ENCODE results near the gene RBM28.

Gene RBM28

DNA sequence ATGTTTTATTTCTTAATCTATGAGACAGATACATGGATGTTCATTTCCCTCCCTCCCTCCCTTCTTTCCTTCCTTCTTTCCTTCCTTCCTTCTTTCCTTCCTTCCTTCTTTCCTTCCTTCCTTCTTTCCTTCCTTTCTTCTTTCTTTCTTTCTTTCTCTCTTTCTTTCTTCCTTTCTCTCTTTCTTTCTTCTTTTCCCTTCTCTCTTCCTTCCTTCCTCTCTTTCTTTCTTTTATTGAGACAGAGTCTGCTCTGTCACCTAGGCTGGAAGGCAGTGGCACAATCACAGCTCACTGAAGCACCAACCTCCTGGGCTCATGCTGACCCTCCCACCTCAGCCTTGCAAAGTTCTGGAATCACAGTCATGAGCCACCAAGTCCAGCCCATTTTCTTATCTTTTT lies 23.3 kb upstream of the RBM28 start:
- TF ChIP-seq RAD21 (IDR thresholded peaks at IDR 0.05; ENCODE audit: low read depth) (no peak), TAF1 (IDR thresholded peaks at IDR 0.05; ENCODE audit: low read depth) (no peak), NFIC (IDR thresholded peaks at IDR 0.05) (no peak), EP300 (IDR thresholded peaks at IDR 0.05; ENCODE audit: borderline replicate concordance) (no peak), TCF12 (IDR thresholded peaks at IDR 0.05; ENCODE audit: low read depth) (no peak), TEAD4 (IDR thresholded peaks at IDR 0.05) (no peak)
- TF ChIP-seq, protein P1, sequence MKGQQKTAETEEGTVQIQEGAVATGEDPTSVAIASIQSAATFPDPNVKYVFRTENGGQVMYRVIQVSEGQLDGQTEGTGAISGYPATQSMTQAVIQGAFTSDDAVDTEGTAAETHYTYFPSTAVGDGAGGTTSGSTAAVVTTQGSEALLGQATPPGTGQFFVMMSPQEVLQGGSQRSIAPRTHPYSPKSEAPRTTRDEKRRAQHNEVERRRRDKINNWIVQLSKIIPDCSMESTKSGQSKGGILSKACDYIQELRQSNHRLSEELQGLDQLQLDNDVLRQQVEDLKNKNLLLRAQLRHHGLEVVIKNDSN (IDR thresholded peaks at IDR 0.05), result no peak
- TF ChIP-seq, protein P2, sequence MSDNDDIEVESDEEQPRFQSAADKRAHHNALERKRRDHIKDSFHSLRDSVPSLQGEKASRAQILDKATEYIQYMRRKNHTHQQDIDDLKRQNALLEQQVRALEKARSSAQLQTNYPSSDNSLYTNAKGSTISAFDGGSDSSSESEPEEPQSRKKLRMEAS (IDR thresholded peaks at IDR 0.05), result no peak

DNA sequence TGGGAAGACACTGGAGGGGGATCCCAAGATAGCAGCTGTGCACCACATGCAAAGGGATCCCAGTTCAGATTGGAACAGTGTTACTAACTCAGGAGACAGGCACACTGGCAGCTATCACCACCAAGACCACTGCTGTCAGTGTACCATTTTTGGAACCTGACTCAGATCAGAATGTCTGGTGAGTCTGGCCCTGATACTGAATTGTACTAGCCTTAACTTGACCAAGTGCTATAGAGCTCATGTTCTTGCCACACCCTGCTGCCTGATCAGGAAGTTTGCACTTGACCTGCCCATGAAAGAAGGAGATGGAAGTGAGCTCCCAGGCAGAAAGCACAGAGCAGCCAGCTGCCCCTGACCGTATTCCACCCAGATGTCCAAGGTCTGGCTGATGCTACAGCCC lies 22.6 kb upstream of the RBM28 start:
- TF ChIP-seq FOXM1 (IDR thresholded peaks at IDR 0.05; ENCODE audit: borderline replicate concordance, low read depth) (no peak), CREB1 (IDR thresholded peaks at IDR 0.05; ENCODE audit: low read depth) (no peak), EGR1 (IDR thresholded peaks at IDR 0.05) (no peak), ZBTB7A (IDR thresholded peaks at IDR 0.05; ENCODE audit: low read depth) (no peak)
- TF ChIP-seq, protein P1 (IDR thresholded peaks at IDR 0.05), result no peak

DNA sequence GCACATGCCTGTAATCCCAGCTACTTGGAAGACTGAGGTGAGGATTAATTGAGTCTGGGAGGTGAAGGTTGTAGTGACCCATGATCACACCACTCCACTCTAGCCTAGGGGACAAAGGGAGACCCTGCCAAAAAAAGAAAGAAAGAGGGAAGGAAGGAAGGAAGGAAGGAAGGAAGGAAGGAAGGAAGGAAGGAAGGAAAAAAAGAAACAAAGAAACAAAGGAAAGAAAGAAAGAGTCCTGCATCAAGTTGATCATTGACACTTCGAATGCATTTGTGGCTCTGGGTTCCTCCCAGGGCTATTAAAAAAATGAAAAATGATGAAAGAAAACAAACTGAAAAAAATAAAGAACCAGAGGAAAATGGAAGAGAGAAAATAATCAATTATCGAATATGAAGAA lies 21.7 kb upstream of the RBM28 start:
- TF ChIP-seq, protein P3, sequence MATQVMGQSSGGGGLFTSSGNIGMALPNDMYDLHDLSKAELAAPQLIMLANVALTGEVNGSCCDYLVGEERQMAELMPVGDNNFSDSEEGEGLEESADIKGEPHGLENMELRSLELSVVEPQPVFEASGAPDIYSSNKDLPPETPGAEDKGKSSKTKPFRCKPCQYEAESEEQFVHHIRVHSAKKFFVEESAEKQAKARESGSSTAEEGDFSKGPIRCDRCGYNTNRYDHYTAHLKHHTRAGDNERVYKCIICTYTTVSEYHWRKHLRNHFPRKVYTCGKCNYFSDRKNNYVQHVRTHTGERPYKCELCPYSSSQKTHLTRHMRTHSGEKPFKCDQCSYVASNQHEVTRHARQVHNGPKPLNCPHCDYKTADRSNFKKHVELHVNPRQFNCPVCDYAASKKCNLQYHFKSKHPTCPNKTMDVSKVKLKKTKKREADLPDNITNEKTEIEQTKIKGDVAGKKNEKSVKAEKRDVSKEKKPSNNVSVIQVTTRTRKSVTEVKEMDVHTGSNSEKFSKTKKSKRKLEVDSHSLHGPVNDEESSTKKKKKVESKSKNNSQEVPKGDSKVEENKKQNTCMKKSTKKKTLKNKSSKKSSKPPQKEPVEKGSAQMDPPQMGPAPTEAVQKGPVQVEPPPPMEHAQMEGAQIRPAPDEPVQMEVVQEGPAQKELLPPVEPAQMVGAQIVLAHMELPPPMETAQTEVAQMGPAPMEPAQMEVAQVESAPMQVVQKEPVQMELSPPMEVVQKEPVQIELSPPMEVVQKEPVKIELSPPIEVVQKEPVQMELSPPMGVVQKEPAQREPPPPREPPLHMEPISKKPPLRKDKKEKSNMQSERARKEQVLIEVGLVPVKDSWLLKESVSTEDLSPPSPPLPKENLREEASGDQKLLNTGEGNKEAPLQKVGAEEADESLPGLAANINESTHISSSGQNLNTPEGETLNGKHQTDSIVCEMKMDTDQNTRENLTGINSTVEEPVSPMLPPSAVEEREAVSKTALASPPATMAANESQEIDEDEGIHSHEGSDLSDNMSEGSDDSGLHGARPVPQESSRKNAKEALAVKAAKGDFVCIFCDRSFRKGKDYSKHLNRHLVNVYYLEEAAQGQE (IDR thresholded peaks at IDR 0.05; ENCODE audit: low read depth), result no peak
- TF ChIP-seq CEBPB (IDR thresholded peaks at IDR 0.05) (no peak), ZBTB7A (IDR thresholded peaks at IDR 0.05; ENCODE audit: low read depth) (no peak), NFIC (IDR thresholded peaks at IDR 0.05) (no peak), TAF1 (IDR thresholded peaks at IDR 0.05; ENCODE audit: low read depth) (no peak), EP300 (IDR thresholded peaks at IDR 0.05; ENCODE audit: borderline replicate concordance) (no peak), TCF12 (IDR thresholded peaks at IDR 0.05; ENCODE audit: low read depth) (no peak), YY1 (IDR thresholded peaks at IDR 0.05; ENCODE audit: low read depth) (no peak), TEAD4 (IDR thresholded peaks at IDR 0.05) (no peak), FOXM1 (IDR thresholded peaks at IDR 0.05; ENCODE audit: borderline replicate concordance, low read depth) (no peak), EGR1 (IDR thresholded peaks at IDR 0.05) (no peak), CREB1 (IDR thresholded peaks at IDR 0.05; ENCODE audit: low read depth) (no peak), RAD21 (IDR thresholded peaks at IDR 0.05; ENCODE audit: low read depth) (no peak)
- TF ChIP-seq, protein P1 (IDR thresholded peaks at IDR 0.05), result no peak
- TF ChIP-seq, protein P2 (IDR thresholded peaks at IDR 0.05), result no peak

DNA sequence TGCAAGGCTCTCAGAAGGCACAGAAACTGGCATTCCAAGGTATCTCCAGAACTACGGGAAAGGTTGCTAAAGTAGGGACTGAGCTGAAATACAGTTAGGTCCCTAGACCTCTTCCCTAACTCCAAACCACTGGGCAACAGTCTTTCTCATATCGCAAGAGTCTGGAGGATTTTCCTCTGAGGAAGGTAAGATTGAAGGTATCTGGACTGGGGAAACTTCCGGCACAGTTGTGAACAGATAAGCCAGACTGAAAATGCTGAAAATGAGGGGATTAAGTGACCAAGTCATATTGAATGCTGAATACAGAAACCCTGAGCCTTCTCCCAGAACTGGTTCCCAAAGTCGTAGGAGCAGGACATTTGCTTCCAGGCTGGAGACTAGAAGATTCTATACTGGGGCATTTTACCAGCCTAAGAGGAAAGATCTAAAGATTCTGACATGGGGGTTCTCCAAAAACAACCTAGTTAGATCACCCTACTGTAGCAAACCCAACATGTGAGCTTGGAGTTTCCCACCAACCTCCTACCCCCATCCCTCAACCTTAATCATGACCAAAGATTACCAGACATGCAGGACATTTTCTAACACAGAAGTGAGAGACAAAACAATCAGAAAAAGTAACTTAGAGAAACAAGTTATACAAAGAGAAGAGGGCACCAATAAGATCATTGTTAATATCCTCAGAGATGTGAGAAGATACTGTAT lies 20.6 kb upstream of the RBM28 start:
- TF ChIP-seq, protein P1 (IDR thresholded peaks at IDR 0.05), result no peak
- TF ChIP-seq NFIC (IDR thresholded peaks at IDR 0.05), result no peak
- no peak for TF ChIP-seq EGR1 (IDR thresholded peaks at IDR 0.05)
- TF ChIP-seq, protein P2 (IDR thresholded peaks at IDR 0.05), result no peak
- no peak for TF ChIP-seq TCF12 (IDR thresholded peaks at IDR 0.05; ENCODE audit: low read depth)
- no peak for TF ChIP-seq TAF1 (IDR thresholded peaks at IDR 0.05; ENCODE audit: low read depth)
- TF ChIP-seq RAD21 (IDR thresholded peaks at IDR 0.05; ENCODE audit: low read depth), result no peak

DNA sequence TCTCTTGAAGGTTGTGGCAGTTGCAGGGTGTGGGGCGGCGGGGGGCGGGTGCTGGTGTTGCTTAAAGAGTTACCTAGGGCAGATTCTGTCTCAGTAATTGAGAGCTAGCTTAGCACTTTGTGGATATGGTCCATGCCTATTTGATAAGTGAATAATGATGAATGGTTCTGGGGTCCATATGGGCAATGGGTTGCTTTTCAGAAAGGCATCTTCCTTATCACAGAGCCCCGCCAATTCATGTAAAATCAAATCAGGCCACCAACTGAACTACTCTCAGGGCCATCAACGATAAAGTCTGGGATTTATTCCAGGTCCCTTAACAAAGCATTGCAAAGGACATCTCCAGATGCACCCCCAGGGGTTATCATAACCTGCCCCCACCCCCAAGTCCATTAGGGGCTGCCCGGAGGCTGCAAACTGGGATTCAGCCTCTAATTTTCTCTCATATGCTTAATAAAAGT lies 19.6 kb upstream of the RBM28 start:
- TF ChIP-seq EGR1 (IDR thresholded peaks at IDR 0.05), result no peak
- TF ChIP-seq TEAD4 (IDR thresholded peaks at IDR 0.05), result no peak
- TF ChIP-seq CREB1 (IDR thresholded peaks at IDR 0.05; ENCODE audit: low read depth), result no peak
- TF ChIP-seq FOXM1 (IDR thresholded peaks at IDR 0.05; ENCODE audit: borderline replicate concordance, low read depth), result no peak
- no peak for TF ChIP-seq NFIC (IDR thresholded peaks at IDR 0.05)
- TF ChIP-seq ZBTB7A (IDR thresholded peaks at IDR 0.05; ENCODE audit: low read depth), result no peak
- TF ChIP-seq, protein P2 (IDR thresholded peaks at IDR 0.05), result no peak
- TF ChIP-seq YY1 (IDR thresholded peaks at IDR 0.05; ENCODE audit: low read depth), result no peak

DNA sequence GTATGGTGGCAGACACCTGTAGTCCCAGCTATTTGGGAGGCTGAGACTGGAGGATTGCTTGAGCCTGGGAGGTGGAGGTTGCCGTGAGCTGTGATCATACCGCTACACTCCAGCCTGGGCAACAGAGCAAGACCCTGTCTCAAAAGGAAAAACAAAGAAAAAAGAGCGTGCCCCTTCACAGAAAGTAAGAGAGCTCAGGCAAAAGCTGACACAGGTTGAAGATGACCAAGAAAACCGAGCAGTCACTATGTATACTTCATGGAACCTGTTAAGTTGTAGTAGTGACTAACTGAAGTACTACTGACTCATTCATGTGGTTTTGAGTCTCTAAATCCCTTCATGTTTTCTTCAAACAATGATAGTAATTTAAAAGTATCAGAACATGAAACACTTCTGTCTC lies 19.0 kb upstream of the RBM28 start:
- TF ChIP-seq ZBTB7A (IDR thresholded peaks at IDR 0.05; ENCODE audit: low read depth) (no peak), FOXM1 (IDR thresholded peaks at IDR 0.05; ENCODE audit: borderline replicate concordance, low read depth) (no peak), TAF1 (IDR thresholded peaks at IDR 0.05; ENCODE audit: low read depth) (no peak), CREB1 (IDR thresholded peaks at IDR 0.05; ENCODE audit: low read depth) (no peak), RAD21 (IDR thresholded peaks at IDR 0.05; ENCODE audit: low read depth) (no peak), NFIC (IDR thresholded peaks at IDR 0.05) (no peak)
- TF ChIP-seq, protein P3 (IDR thresholded peaks at IDR 0.05; ENCODE audit: low read depth), result no peak
